WI38 (cell line): ENCODE results near the gene NRDC.

Source experiments
- H3K4me3 ChIP-seq: 2 replicates; pipeline ENCODE4 v1.5.1; 2011; ENCODE audit warnings: low read depth, mild to moderate bottlenecking, control low read depth, low read length
- TF ChIP-seq, protein P1 (sequence below): IDR thresholded peaks from 2 replicates; pipeline ENCODE4 v1.5.1; 2012; ENCODE audit warnings: low read depth, mild to moderate bottlenecking, control low read depth, low read length

The NRDC gene

DNA sequence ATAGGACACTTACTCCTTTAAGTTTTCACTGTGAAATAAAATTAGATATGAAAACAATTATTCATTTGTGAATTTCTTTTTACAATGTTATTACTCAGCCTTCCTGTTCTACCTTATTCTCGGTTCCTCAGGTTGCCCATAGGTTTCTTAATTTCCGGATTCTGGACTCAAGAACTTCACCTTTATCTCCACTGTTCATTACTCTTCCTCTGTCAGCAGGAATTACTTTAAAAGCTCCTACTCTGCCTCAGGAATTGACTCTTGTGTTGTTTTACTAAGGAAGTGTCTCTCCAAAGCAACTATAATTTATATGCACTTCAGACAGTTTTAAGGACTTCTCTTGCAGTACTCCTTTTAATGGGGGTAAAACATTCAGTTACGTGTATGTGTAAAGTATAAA is 137.9 kb downstream of the NRDC start:
- TF ChIP-seq, protein P1, sequence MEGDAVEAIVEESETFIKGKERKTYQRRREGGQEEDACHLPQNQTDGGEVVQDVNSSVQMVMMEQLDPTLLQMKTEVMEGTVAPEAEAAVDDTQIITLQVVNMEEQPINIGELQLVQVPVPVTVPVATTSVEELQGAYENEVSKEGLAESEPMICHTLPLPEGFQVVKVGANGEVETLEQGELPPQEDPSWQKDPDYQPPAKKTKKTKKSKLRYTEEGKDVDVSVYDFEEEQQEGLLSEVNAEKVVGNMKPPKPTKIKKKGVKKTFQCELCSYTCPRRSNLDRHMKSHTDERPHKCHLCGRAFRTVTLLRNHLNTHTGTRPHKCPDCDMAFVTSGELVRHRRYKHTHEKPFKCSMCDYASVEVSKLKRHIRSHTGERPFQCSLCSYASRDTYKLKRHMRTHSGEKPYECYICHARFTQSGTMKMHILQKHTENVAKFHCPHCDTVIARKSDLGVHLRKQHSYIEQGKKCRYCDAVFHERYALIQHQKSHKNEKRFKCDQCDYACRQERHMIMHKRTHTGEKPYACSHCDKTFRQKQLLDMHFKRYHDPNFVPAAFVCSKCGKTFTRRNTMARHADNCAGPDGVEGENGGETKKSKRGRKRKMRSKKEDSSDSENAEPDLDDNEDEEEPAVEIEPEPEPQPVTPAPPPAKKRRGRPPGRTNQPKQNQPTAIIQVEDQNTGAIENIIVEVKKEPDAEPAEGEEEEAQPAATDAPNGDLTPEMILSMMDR = no peak
- no peak overlapping the region for H3K4me3 ChIP-seq
